ENCODE measurements around the gene TSPAN5.
A peak's percentile ranks its signal among the peaks of the same experiment; 100 is the strongest.

TSPAN5 gene

DNA sequence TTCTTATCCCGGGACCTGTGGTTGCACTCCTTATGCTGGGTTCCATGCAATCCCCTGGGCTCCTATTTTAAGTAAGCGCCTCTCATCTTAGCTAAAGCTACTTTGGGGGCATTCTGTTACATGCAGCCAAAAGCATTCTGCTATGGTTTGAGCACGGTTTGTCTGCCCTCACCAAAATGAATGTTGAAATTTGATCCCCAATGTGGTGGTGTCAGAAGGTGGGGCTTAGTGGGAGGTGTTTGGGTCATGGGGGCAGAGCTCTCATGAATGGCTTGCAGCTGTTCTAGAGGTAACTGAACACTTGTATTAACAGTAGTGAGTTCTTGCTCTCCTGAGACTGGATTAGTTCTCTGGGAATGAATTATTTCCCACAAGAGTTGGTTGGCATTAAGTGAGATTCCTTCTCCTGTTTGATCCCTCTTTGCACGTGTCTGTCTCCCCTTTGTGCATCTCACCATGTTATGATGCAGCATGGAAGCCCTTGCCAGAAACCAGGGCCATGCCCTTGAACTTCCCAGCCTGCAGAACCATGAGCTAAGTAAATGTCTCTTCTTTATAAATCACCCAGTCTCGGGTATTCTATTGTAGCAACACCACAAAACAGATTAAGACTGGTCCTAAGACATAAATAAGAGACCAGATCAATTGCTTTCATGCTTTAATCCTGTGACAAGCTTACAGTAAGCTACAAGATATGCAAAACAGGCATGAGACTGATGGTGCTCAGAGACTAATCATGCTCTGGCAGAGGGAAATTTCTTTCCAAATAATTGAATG is 141.8 kb downstream of the TSPAN5 start:
- DNase-seq (ENCODE audit: low spot score), result no peak

DNA sequence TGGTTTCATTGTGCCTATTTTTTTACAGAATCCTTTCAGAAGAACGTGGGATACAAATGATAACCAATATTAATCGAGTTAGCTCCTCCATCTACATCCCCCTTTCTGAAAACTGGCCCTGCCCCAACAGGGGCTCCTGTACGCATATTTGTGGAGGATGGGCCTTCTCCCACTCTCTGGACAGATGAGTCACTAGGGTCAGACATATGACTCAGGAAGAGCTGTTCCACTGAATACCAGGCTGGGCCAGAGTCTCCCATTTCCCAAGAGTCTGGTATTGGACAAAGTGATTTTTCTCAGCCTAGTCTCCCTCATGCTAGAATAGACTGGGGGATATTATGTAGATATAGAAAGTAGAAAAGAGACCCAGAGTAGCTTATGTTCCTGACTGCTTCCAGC is 142.4 kb downstream of the TSPAN5 start:
- no peak for DNase-seq (ENCODE audit: low spot score)

DNA sequence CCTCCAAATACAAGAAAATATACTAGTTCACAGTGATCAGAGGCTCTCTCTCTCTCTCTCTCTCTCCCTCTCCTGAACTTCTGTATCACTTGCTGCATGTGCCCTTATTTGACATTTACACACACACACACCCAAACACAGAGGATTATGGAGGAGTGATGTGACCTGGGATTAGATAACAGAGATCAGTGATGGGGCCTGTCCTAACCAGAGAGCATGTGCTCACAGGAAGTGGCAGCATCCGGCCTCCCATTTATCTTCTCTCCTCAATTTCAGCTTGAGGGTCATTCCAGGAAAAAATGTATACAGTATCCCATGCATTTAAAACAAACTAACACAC is 143.0 kb downstream of the TSPAN5 start:
- DNase-seq (ENCODE audit: low spot score), result no peak

DNA sequence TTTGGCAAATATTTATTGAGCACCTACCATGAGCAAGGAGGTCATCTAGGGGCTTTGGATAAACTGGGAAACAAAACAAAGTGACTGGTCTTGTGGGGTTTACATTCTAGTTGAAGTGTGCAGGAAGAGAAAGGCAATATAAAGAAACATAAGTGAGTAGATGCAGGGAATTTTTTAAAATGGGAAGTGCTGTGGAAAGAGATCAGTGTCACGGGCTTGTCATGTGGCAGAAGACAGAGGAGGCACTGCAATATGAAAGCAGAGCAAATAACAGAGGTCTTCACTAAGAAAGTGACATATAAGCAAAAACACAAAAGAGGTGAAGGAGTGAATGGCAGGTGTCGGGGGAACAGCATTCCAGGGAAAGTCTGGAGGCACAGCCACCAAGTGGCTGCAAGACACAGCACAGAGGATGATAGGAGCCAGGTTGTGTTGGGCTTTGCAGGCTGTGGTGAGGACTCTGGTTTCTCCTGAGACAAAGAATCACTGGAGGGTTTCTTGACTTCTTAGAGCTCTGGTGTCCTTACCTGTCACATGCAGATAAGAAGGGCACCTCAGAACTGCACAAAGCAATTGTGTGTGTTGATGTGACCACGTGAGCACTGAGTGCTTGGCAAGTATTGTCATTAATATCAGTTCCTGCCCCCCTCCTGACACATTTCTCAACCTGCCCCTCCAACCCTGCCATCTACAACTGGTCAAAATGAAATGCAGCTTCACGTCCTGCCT is 143.5 kb downstream of the TSPAN5 start:
- DNase-seq (ENCODE audit: low spot score), result no peak

DNA sequence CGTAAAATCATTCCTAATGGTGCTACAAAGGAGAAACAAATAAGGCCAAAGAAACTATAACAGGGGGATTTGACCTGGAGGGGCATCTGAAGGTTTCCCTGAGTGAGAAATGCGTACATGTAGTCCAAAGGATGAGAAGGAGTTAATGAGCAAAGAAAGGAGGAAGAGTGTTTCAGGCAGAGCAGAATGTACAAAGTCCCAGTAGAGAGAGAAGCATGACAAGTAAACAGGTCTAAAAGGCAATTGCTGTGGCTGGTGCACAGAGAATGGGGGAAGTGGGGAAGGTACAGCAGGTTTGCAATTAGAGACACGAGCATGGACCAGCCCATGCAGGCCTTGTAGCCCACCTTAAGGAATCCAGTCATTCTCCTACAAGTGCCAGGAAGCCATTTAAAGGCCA is 145.5 kb downstream of the TSPAN5 start:
- no peak for DNase-seq (ENCODE audit: low spot score)

DNA sequence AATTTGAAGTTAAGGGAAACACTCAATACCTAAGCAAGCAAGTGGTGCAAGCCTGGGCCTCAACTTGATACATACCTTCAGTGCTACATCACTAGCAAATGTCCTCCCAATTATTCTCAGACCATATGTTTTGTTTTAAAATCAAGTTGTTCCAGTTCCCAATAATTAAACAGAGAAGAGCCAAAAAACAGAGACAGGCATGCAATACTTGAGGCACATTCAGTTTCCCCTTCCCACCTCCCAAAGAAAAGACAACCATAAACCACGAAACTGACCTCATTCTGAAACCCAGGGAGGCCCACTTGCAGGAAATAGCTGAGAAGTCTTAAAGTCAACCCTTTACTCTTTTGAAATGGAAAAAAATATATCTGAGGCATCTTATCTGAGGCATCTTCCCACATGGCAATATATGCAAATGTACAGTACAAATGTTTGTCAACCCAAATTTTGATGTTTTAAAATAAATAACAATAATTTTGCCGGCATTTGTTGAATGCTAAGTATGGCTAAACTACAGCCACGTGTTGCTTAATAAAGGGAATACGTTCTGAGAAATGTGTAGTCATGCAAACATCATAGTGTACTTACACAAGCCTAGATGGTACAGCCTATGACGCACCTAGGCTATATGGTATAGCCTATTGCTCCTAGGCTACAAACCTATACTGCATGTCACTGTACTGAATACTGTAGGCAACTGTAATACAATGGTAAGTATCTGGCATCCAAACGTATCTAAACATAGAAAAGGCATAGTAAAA is 147.5 kb downstream of the TSPAN5 start:
- no peak for DNase-seq (ENCODE audit: low spot score)

DNA sequence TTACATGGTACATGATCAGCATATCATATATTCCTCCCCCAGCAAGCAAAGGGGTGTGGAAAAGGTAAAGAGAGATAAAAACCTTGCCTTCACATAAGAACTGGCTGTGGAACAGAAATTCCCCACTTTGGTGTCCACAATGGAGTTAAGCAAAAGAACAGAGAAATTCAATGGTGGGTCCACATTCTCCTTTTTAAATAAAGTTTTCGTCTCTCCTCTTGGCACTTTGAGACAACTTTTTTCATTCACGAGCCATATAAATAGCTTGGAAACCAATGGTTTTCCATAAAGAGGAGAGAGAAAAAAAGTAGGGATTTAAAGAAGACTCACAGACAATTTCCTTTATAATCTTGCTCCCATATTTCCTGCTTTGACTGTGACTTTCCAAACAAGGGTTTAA is 148.1 kb downstream of the TSPAN5 start:
- no peak for DNase-seq (ENCODE audit: low spot score)

DNA sequence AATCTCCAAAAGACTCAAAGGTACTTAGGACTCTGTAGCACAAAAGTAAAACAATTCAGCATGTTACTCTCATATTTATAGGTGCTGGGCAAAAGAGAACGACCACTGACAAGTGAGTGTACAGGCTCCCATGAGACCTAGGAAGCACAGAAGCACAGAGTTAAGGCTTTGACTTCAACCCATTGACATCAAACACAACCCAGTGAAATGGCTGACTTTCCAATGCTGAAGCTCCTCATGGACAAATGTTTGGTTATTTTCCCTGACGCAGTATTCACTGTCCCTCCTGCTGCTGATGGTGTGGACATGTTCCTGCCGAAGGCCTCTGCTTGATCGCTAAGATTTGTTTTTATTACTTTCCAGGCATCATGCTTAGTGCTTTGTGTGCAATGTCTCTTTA is 148.7 kb downstream of the TSPAN5 start:
- no peak for DNase-seq (ENCODE audit: low spot score)

DNA sequence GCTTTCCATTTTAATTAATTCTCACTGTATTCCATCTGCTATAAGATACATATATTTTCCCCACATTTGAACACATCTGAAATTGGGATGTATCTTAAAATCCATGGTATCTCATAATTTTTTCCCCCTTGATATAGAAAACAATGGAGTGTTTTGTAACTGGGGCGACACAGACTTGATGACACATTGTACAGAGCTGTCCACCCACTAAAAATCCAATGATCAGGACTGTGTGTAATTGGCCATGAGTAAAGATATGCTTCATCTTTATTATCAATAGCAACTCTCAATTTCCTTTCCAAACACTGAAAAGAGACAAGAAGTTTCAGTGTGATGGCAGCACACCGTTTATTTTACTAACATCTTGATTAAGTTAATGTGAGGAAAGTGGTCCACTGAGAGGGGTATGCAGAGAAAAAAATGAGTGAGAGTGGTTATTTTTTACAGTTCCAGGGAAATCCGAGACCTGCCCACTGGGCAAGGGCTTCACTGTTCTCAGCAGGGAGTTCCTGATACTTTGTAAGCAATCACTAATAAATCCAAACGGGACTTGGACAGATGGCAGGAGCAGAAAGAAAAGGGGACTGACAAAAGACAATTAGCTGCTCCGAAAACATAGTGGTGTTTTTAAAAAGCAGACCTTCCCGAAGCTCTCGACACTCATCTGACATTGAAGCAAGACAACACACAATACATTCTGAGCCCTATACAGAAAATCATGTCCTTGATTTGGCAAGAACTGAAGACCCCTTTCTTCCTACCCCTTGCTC is 149.4 kb downstream of the TSPAN5 start:
- no peak for DNase-seq (ENCODE audit: low spot score)

DNA sequence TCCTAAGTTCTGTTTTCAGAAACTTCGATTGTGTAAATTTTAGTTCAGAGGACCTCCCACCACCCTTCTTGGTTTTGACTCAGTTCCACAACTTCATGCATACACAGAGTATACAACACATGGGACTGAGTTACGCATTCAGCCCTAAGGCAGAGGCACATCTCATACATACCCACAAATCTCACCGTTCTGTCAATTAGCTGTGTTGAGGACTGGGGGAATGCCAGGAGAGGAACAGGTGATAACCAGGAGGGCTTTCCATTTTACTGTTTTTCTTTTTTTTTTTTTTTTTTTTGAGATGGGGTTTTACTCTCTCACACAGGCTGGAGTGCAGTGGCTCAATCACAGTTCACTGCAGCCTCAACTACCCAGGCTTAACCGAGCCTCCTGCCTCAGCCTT is 150.2 kb downstream of the TSPAN5 start:
- no peak for DNase-seq (ENCODE audit: low spot score)

DNA sequence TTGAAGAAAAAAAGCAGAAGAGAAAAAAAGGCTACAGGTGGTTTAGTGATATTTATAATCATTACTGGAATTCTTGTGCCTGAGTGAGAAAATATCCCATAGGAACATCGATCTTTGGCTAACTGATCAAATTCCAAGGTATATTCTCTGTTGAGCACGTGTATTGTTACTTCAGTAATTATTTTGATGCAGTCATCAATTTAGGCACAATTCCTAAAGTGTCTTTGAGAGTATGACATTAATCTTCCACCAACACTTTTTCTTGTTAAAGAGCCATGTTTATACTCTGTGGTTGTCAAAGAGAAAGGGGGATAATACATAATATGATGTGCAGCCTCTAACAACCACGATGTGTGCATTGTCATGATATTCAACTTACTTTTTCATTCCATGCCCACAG is 151.1 kb downstream of the TSPAN5 start:
- no peak for DNase-seq (ENCODE audit: low spot score)

DNA sequence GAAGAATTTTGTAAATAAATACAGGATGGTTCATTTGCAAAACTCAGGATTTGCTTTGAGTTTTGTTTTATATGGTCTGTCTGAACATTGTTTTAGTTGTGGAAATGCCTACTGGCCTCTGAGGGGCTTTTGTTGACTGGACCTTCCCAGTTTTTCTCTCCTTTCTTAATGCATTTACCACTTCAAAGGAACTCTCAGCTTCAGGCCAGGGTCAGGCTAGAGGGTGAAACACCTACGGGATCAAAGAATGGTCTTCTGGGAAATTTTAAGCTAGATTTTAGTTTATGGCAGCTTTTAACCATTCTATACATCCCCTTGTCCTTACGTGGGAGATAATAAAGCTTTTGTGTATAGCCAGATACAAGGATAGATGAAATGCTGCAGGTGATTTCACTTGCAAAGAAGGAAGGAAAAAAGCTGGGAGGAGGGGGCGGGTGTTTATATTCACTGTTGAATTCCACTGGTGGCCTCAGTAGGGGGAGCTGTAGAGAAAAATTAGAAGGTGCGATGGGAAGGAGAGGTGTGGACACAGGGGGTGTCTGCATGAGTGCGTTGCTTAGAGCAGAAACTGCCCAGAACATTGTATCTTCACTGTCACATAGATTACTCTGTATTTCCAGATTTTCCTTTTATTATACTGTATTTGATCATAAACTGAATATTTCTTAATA is 151.8 kb downstream of the TSPAN5 start:
- DNase-seq (ENCODE audit: low spot score), result peak; percentile 30

DNA sequence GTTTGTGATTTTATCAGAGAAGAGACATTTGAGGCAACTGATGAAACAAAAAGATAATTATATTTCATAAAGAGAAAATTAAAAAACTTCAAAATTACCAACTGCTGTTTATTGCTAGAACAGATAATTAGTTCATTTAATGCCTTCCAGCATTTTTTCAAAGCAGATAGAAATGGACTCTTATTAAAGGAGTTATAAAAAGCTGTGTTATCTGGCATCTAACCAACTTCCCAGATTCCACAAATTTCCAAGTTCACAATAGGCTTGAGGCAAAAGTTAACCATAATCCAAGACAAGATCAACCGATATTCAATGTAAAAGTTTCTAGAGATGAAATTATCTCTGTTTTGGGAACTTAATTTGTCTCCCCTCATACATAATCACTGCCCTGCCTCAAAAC is 152.4 kb downstream of the TSPAN5 start:
- no peak for DNase-seq (ENCODE audit: low spot score)

DNA sequence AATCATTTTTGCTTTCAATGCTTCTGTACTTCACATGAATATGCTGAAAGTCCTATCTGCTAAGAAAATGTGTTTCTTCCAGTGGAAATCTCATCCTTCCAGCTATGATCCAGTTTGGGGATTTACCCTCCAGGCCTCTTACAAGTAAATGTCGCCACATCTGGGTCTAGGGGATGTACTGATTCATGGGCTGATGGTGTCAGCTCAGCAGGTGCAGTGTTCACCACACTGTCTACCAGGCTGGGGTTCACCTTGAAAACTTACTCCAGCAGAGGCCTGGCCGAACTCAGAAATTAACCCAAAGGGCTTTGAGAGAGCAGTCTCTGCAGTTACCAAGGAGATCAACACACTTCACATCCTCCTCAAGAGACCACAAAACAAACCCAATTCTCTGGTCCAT is 154.3 kb downstream of the TSPAN5 start:
- DNase-seq (ENCODE audit: low spot score), result no peak

DNA sequence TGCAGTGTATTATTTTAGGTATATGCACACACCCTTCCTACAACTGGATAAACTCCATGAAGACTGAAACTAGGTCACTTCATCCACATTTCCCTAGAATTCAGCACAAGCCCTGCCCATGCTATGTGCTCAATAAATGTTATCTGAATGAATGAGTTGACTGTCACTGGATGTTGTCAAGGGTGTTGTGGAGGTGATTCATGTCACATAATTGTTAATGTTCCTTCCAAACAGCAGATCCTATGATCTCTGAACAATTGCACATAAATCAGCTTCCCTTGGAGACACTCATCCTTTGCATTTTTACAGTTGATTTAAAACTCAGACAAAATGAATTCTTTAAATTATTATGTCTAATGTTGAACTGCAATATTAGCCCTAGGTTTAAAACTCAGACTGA is 154.7 kb downstream of the TSPAN5 start:
- DNase-seq (ENCODE audit: low spot score), result no peak

DNA sequence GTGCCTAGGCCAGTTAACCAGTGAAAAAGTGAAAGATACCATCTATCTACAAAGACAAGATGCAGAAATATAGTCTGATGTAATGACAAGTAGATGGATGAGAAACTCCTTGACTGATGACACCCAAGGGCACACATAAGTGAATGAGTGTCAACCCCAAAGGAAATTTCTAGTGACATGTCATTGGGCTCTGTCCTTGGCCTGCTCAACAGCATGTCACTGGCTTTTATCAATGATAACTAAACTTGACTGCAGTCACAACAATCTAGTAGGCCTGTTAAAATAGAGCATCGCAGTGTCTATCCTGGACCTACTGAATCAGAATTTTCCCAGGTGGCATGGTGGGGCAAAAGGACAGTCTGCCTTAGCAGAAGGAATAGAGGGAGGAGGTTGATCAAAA is 155.8 kb downstream of the TSPAN5 start:
- DNase-seq (ENCODE audit: low spot score), result no peak

DNA sequence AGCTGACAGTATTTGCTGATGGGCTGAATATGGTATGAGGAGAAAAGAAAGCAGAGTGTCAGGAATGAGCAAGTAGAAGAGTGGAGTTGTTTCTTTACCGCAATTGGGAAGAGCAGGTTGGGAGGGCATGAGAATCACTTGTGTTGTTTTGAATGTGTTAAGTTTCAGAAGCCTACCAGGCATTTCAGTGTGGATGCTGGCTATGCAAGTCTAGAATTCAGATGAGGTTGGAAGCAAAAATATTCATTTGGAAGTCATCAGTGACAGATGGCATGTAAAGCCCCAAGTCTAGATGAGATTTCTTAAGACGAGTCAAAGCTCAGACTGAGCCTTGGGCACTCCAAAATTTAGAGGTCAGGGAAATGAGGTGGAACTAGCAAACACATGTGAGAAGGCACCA is 156.4 kb downstream of the TSPAN5 start:
- DNase-seq (ENCODE audit: low spot score), result no peak

DNA sequence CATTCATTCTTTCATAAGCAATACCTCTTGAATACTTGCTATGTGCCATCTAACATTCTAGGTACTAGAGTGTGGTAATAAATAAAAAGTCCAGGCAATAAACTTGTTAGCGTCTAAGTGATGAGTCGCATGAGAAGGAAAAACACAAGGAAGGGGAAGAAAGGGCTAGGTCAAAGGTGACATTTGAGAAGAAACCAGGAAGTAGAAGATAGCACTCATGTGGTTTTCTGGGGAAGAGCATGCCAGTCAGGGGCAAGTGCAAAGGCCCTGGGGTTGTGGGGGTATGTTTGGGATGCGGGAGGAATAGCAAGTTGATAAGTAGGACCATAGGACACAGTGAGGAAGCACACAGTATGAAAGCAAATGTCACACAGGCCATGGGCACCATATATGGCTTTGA is 157.0 kb downstream of the TSPAN5 start:
- DNase-seq (ENCODE audit: low spot score), result no peak

DNA sequence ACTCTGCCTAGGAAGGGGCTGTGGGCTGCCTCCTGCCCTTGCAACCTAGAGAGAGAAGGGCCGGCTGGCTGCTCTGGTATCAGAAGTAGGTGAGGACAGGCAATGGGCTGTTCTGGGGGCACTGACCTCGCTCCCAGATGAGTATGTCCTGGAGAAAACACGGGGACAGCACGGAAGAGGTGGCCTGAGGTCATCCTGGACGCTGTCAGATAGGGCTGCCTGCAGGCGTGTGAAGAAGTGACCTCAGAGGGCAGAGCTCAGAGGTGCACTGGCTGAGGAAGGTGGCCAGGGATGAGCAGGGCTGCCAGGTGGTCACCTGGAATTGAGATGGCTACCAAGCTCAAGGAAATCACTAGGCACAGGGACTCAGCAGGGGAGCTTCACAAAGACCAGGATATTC is 159.6 kb downstream of the TSPAN5 start:
- no peak for DNase-seq (ENCODE audit: low spot score)

DNA sequence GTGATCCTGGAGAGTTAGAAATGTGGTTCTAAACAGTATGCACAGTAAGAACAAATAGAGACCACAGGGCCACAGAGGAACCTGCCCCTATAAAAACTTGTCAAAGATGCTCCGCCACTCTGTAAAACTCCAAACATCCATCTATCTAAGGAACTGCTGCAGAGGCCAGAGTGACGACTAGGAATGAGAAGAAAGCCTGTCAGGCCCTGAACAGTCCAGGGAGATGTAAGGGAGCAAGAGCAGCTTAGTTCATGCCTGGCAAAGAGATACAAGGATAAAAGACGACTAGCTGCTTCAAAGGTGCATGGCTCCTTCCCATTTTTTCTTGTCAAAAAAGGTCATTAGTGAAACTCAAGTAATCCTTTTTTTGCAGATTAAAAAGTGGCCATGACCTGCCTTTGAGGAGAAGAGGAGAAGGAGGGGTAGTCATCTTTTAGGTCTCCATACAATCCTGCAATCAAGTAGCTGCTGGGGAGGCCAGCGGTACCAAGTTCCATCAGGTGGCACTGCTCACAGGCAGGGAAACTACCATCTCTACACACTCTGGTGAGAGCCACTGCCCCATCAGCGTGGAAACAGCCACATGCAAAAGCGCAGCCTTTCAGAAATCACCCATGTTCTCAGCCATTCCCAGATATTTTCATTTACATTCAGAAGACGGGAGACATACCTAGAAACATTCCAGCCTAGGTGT is 162.1 kb downstream of the TSPAN5 start:
- DNase-seq (ENCODE audit: low spot score), result no peak

DNA sequence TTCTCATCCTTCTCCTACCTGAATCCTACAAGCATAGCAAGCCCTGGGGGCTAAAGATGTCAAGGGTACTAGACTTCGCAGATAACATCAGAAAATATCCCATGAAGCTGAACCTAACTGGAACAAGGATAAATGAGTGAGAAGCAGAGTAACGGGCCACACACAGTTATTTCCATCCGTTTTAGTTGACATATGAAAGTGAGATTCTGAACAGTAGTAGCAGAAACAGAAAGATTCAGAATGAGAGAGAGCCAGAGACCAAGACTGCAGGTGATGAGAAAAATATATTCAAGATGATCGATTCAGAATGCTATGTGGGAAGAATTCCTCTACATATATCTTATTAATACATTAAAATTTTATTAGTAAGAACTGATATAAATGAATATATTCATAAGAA is 165.1 kb downstream of the TSPAN5 start:
- no peak for DNase-seq (ENCODE audit: low spot score)

Data from HuH-7 (cell line).